PFSK-1 (cell line): ENCODE results near the gene RASGRF1.

Source experiments
- POLR2AphosphoS5 ChIP-seq: IDR thresholded peaks from 2 replicates; pipeline ENCODE4 v1.6.1; 2012; ENCODE audit warnings: low read depth, mild to moderate bottlenecking, control low read depth, low read length, moderate library complexity
- REST ChIP-seq, 2 experiments: IDR thresholded peaks; 2 replicates each; pipeline versions ENCODE4 v1.6.1 to v1.8.0; 2011 to 2012; ENCODE audit warnings: low read depth in 2 of 2, low read length in 2 of 2, control low read depth in 1 of 2, inconsistent platforms in 1 of 2, mild to moderate bottlenecking in 1 of 2, moderate library complexity in 1 of 2; ENCODE audit not compliant: insufficient read depth in 1 of 2
- SIN3A ChIP-seq: IDR thresholded peaks from 2 replicates; pipeline ENCODE4 v1.6.1; 2012; ENCODE audit warnings: mild to moderate bottlenecking, low read length, moderate library complexity, borderline replicate concordance; ENCODE audit not compliant: insufficient read depth

GRCh38 chr15:79027532-79028410 lies 62.8 kb downstream of the RASGRF1 start:
- TF ChIP-seq POLR2AphosphoS5 (no peak), SIN3A (no peak), REST (IDR thresholded peaks at IDR 0.05; ENCODE audit: insufficient read depth in 1 of 2, low read depth in 2 of 2, low read length in 2 of 2) (no peak)
